ENCODE data around the gene SRC.

SRC gene

DNA sequence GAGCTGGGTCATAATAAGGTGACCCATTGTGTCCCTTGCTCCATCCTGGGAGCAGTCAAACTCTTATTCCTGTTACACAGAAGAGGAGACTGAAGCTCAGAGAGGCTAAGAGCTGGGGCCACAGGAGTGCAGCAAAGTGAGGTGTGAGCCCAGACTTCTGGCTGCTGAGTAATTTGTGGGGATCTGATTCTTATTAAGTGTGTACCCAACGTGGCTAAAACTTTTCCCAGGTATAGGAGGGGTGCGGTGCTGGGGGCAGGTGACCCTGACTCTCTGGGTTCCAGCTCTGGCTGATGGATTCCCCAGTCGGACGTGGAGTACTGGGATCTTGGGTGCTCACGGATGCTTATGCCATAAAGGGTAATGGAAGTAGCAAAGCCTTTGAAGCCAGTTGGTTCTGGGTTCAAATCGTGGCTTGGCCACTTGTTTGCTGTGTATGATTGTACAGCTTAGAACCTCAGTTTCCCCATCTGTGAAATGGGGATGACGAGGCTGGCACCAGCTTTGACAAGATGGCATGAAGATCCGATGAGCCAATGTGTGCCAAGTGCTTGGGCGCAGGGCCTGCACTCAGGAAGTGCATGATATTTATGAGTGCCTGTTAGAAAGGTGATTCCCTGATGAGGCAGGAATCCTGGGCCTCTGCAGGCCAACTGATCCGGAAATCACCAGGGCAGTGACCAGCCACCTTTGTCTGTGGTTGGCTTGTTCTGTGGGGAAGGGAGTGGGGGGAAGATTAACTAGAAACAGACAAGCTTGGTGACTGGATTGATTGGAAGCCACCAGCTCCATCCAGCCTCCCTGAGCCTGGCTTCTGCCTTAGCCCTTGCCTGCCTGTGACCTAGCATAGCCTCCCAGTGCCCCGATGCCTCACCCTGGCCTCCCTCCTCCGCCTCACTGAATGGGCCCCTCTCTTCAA is 6.0 kb downstream of the SRC start:
- no peak for DNase-seq

- no peak for DNase-seq
These were observed 6.7 kb downstream of the SRC start for GRCh38 chr20:37352608-37352980.

- DNase-seq, result no peak
These were observed 7.4 kb downstream of the SRC start for GRCh38 chr20:37353285-37353849.

DNA sequence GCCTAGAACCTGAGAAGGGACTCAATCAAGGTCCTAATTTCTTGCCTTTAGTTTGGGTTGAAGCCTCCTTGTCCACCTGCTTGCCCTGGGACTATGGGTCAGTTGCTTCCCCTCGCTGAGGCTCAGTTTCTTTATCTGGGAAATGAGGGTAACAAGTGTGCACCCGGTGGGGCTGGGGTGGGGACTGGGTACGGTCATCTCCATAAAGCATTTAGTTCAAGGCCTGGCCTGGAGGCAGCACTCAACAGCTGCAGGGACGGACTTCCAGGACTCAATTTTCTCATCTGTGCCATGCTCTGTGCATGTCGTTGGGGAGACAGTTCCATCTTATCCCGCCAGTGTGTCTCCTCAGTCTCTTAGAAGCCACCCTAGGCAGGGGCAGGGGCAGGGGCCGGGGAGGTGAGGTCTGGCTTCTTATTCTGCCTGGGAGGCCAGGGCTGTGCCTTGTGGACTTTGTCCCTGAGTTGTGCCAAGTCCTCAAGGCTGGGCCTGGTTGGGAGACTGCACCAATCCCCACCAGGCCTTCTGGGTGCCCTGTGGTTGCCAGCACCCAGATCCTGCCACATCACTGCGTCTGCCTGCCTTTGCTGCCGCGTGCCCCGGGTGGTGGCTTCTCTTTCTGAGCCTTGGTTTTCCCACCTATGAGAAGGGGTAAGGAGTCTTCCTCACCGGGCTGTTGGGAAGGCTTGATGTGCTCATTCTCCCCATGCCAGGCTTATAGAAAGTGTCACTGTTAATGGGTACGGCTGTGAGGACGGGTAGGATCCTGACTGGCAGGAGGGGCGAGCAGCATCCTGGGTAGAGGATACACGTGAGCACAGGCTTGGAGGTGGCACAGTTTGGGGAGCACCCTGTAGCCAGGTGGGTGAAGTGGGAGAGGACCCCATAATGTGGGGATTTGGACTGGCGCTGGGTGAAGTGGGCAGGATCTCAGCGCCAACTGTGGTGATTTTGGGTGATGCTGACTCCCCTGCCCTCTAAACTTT is 8.6 kb downstream of the SRC start:
- DNase-seq, result no peak

DNA sequence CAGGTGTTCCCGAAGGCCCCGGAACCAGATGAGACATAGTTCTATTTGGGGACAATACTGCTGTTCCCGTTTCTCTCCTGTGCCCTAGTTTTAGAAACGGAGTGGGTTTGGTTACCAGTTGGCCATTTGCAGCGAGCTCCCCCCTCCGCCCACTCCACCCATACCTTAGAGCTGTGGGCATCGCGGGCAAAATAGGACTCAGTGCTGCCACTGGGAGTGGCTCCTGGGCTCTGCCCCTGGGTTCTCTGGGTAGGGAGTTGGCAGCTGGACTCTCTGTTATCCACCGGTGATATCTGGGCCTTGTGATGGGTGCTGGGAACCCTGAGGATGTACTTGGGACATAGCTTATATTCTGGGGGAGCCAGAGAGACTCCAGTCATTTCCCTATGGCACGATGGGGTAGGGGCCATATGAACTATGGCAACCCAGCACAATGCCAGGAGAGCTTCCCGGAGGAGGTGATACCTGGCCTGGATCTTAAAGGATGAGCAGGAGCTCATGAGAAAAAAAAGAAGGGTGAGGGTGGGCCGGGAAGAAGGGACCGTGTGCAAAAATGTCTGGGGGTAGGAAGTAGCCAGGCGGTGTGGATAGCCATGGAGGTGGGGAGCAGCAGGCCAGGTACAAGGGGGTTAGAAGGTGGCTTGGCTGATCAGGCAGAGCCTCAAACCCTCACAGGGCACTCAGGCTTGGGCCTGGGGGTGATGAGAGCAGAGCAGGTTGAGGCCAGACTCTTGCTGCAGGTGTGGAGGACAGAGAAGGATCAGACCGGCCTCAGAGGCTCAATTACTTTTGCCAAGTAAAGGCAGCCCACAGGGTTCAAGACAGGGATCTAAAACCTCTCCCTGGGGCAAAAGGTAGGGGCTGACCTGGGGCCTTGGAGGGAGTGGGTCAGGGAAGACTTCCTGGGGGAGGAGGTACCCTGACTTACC is 9.6 kb downstream of the SRC start:
- no peak for DNase-seq

DNA sequence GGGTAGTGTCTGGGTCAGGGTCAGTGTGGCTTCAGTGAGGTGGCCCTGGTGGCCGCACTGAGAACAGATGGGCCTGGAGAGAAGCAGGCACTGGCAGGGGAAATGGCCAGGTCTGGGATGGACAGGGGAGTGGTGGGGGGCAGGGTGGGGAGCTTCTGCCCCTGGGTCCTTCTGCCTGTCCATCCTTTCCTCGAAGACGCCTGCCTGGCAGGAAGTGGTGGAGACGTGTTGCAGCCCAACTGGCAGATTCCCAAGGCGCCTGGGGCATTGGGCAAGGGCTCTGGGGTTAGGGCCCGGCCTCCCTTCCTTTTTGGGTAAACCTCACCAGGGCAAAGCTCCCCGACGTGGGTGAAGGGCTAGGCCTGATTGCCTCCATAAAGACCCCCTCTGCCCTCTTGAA is 10.4 kb downstream of the SRC start:
- DNase-seq, result peak; percentile 37 to 49

GRCh38 chr20:37356961-37357371 is 11.0 kb downstream of the SRC start:
- DNase-seq, result no peak

- no peak for DNase-seq
These were observed 11.8 kb downstream of the SRC start for GRCh38 chr20:37357481-37358365.

GRCh38 chr20:37358366-37359150 is 12.6 kb downstream of the SRC start:
- no peak for DNase-seq

GRCh38 chr20:37359331-37359730 is 13.4 kb downstream of the SRC start:
- DNase-seq, result no peak

DNA sequence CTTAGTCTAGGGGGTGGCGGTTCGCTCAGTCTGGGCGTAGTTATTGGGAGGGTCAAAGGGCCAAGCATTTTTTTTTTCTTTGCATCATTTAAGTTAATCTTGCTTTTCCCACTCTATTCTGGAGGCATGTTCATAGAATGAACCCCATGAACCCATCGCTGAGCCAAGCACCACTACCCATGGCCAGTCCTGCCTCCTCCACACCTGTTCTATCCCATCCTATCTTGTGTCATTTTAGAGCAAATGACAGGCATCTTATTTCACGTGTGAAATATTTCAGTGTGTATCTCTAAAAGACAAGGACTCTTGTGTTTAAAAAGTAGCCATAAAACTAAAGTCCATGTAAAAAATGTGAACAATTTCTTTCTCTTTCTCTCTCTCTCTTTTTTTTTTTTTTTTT is 13.9 kb downstream of the SRC start:
- no peak for DNase-seq

GRCh38 chr20:37360391-37361115 is 14.6 kb downstream of the SRC start:
- no peak for DNase-seq

GRCh38 chr20:37361336-37361735 is 15.4 kb downstream of the SRC start:
- no peak for DNase-seq

- no peak for DNase-seq
These were observed 16.4 kb downstream of the SRC start for GRCh38 chr20:37362231-37362792.

DNA sequence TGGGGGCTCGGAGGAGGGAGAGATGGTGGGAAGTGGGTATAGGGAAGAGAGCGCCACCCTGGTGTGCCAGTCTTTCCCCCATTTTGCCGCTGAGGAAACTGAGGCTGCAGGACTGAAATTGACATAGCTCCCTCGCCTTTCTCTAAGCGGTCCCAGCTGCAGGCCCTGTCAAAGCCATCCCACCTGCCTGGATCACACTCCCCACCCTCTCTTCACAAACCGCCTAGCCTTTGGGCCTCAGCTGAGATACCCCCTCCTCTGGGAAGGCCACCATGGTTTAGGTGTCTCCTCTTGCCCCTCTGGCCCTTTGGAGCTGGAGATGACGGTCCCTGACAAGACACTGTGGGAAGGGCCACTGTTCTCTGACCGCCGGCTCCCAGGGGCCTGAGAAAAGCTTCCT is 16.9 kb downstream of the SRC start:
- no peak for DNase-seq

DNA sequence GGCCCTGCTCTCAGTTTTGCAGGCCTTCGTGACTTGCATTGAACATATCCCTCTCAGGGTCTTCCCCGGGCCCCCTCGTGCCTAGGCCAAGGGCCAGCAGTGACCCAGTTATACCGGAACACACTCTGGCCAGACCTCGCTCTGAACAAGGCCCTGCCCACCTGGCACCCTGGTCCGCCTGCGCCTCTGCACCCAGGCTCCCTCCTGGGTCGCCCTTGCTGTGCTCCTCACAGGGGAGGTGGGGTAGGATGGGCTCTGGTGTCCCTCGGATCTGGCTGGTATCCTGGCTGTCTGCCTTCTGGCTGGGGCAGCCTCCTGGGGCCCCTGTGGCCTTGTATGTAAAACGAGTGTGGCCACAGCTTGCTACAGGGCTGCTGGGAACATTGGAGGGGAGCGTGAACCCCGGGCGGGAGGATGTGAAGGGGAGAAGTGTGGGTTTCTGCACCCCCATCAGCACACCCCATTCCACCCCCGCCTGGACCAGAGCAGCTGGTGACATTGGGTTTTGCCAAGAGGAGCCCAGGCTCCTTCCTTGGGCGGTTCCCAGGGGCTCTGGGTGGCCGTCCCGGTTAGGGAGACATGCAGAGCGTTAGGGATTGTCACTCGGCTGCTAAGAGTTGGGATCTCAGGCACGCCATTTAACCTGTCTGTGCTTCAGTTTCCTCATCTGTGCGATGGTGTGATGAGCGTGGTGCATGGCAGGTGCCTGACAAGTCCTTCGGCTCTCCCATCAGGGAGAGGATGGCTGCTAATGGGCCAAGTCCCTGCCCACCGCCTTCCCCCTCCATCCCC is 17.5 kb downstream of the SRC start:
- no peak for DNase-seq

- no peak for DNase-seq
These were observed 18.3 kb downstream of the SRC start for GRCh38 chr20:37364013-37364926.

All from hippocampal formation (tissue), 2 donors.